CD4-positive, alpha-beta T cell treated with Interferon gamma for 1 hour (primary cell): ENCODE data around the gene RNASEH2A.
"Not testable (repeated sequence)": the region's sequence is repeated elsewhere in the genome, so short reads cannot be mapped to it uniquely, and the experiment has no call there.

Source experiments
- DNase-seq: peaks from one replicate; pipeline ENCODE4 v3.0.0-alpha.2; 2020

RNASEH2A gene

DNA sequence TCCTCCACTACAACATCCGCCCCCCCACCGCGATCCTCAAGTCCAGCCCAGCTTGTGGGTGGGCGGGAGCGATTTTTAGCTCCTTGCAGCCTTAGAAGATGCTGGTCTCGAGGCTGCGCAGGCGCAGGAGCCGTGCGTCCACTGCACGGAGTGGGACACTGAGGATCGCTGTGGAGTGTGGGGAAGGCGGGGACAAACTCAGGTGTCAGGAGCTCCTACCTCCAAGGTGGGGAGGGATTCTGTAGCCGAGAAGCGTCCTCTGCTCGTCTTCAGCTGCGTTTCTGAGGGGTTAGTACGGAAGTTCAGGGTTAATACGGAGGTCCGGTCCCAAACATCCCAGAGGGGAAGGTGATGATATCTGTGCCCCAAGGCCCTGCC lies 28.2 kb downstream of the RNASEH2A start, which contains the start of gene RTBDN:
RTBDN (minus strand) TSS at position 14 of the 378 bp plus-strand sequence. CDS start 4,600 bp downstream, outside the sequence.
- no peak for DNase-seq

- no peak for DNase-seq
Measured at GRCh38 chr19:12834976-12835757, 28.8 kb downstream of the RNASEH2A start.

DNA sequence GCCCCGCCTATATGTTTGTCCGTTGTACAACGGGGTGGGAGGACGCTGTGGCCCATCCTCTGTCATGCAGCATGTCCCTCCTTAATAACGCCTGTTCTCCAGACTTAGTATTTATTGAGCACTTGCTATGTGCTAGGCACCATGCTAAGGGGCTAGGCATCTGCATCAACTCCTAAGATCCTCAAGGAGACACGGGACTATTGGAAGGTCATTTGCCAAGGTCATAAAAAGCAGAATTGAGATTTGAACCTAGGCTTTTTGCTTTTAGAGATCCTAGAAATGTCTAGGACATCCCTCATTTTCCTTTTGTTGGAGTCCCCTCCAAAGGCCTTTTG lies 30.1 kb downstream of the RNASEH2A start:
- DNase-seq = no peak

GRCh38 chr19:12837225-12837624 lies 30.8 kb downstream of the RNASEH2A start:
- no peak for DNase-seq

DNA sequence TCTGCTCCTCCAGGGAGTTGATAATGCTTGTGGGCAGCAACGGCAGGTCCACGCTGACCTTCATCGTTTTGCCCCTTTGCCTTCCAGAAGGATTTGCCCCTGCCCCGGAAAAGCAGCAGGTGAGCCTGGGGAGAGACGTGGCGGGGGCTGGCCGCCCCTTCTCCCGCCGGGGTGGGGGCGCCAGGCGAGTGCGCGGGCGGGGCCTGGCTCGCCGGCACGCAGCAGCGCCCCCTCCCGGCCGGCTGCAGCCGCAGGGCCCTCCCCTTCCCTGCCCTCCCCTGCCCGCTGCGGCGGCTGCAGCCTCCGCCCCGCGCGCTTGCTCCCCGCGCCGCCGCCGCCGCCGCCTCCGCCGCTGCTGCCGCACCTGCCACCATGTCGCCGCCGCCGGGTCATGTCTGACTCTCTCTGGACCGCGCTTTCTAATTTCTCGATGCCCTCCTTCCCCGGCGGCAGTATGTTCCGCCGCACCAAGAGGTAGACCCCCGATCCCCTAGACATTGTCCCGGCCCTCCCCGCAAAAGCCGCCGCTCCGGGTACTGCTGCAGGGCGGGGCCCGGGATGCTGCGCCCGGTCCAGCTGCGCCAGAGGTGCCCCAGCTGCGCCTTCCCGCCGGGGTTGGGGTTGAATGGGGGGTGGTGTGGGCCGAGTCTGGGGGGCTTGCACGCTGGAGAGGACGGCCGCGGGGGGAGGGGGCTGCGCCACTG lies 31.9 kb downstream of the RNASEH2A start, which contains the start of gene MAST1:
MAST1 (plus strand) TSS at position 334 of the 704 bp plus-strand sequence; CDS start at position 392, 58 bp downstream.
- peak; percentile 38 for DNase-seq

DNA sequence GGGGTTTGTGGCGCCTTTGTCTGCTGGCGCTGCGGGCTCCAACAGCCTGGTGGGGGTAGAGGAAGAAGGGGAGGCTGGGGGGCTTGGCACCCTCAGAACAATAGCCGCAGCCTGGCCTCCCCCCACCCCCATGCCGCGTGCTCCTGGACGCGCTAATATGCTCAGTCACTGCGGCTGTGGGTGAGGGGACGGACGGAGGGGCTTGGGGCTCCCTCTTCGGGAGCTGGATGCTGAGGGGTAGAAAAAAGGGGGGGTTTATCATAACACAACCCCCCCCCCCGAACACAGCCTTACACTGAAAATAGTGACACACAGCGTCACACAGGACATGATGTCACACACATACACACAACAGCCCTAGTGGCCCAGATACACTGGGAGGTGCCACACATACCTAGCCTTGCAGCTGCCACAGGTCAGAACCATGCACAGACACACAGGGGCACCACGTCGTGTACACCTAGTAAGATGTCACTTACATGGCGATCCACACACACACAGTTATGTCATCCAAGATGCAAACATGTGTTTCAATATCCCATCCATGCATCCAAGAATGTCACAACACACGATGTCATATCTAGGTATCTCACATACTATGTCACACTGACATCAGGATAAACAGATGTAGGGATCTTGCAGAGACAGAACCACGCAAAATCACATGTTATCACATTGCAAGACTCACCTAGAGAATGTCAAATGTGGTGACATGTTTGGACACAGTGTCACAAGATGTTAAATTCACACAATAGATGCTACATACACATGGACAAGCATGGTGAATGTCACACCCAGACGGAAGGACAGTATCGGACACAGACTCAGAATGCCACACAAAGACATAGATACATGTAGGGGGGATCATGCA lies 32.7 kb downstream of the RNASEH2A start:
- DNase-seq = peak; percentile 18

GRCh38 chr19:12840091-12841079 lies 34.0 kb downstream of the RNASEH2A start:
- DNase-seq = peak; percentile 39

DNA sequence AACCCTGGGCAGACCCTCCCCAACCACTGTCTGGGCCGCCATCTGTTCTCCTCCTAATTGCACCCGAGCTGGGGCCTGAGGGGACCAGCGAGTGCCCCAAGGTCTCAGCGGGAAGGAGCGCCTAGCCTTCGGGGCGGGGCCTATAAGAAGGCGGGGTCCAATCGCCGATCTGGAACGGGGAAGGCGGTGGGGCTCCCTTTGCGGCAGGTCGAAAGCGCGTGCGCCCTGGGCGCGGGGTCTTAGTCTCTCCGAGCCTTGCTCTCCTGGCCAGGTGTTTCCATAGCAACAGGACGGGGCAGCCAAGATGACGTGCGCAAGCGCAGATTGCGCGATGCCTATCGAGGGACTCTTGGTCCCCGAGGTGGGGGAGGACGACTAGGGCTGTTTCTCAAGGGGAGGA lies 34.7 kb downstream of the RNASEH2A start:
- no peak for DNase-seq

DNA sequence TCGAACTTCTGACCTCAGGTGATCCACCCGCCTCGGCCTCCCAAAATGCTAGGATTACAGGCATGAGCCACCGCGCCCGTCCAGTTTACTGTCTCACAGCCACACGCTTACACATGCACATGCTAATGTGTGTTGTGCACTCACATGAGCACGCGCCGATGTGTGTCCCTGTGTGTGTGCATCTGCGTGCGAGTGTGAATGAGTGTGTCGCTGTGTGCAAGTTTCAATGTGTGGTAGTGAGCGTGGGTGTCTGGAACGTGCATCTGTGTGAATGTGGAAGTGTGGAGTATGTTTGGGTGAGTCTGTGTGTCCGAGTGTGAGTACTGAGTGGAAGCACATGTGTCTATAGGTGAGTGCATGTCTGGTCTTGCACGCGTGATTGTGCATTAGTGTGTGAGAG lies 36.1 kb downstream of the RNASEH2A start:
- DNase-seq = no peak

DNA sequence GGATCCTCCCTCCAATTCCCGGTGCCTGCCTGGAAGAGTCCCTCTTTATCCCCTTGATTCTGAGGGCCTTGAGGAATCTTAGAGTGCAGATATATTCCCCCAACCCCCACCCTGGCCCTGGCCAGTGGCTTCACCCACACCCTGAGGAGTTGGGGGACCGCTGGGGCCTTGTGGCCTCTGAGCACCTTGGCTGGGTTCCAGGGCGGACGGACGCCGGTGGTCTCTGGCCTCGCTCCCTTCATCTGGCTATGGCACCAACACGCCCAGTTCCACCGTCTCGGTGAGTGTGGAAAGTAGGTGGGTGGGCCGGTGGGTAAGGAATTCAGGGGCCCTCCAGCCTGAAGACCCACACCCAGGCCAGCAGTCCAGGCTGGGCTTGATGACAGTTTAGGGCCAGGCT lies 36.9 kb downstream of the RNASEH2A start:
- DNase-seq = no peak

DNA sequence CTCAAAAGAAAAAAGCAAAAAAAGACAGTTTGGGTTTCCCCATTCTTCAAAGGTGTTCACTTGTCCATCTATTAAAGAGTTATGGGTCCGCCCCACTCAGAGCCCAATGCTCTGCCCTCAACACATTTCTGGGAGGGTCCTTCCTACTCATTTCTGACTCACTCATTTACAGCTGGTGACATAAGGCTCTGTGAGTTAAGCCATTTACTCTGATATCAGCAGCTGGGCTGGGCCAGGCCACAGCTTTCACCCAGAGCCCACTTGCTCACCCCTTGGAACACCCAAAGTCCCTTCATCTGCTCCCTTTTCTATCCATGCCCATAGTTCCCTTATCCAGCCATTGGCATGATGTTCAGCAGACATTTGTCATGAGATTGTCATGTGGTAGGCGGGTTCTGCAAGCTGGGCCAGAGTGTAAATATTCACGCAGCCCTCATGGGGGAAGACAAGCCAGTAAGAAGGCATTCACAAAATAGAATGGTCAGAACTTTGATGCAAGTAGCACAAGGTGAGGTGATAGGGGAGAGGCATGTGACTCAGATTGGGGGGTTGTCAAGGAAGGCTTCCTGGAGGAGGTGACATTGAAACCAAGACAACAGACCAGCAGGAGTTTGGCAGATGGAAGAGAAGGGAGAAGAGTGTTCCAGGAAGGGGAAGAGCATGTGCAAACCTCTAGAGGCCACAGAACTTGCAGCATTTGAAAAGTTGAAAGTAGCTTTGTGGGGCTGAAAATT lies 37.8 kb downstream of the RNASEH2A start:
- no peak for DNase-seq

DNA sequence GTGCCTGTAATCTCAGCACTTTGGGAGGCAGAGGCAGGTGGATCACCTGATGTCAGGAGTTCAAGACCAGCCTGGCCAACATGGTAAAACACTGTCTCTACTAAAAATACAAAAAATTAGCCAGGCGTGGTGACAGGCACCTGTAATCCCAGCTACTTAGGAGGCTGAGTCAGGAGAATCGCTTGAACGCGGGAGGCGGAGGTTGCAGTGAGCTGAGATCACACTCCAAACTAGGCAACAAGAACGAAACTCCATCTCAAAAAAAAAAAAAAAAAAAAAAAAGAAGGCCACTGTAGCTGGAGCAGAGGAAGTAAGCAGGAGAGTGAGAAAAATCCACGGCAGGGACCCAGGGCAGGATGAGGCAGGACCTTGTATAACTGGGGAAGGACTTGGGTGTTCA lies 40.2 kb downstream of the RNASEH2A start:
- not testable (repeated sequence) for DNase-seq

GRCh38 chr19:12847159-12848139 lies 41.1 kb downstream of the RNASEH2A start:
- DNase-seq = peak; percentile 78

- DNase-seq = no peak
Measured at GRCh38 chr19:12856653-12857052, 50.3 kb downstream of the RNASEH2A start.

GRCh38 chr19:12858041-12858928 lies 51.9 kb downstream of the RNASEH2A start:
- DNase-seq = no peak

- DNase-seq = no peak
Measured at GRCh38 chr19:12859546-12859945, 53.2 kb downstream of the RNASEH2A start.
